H1 (cell line): ENCODE results near the gene GUCY1B1. TPM values are rescaled to one million over a fixed set of nuclear protein-coding genes. Genes with fewer than 3 reads are reported as not detected.

Experiments
- CTCF ChIA-PET: fragments of 300-600 bp; sonication (Branson Sonifier 250); formaldehyde crosslinking; loops from one replicate; lab custom pipeline; 2021; ENCODE audit not compliant: partially characterized antibody; lab: Charles Lee
- POLR2A ChIA-PET: fragments of 300-600 bp; sonication (Branson Sonifier 250); formaldehyde crosslinking; loops from one replicate; lab custom pipeline; 2021; ENCODE audit warnings: inconsistent platforms; ENCODE audit not compliant: partially characterized antibody; lab: Charles Lee
- DNase-seq, 2 experiments: peaks; one replicate each; pipeline versions ENCODE4 v3.0.0 to v3.0.0-alpha.2; 2010 to 2022; ENCODE audit warnings: low spot score in 2 of 2, low read depth in 1 of 2, mixed read lengths in 1 of 2
- FAIRE-seq: peaks from 2 replicates; lab custom pipeline; 2011; peaks lifted over from hg19 to GRCh38; lab: Jason Lieb, UNC
- H2AFZ ChIP-seq: 2 replicates; pipeline ENCODE4 v1.8.1; 2012; ENCODE audit warnings: low read length, inconsistent platforms
- H2AK5ac ChIP-seq: 2 replicates; pipeline ENCODE4 v1.6.1; 2013; ENCODE audit warnings: low read depth, low read length
- H2BK120ac ChIP-seq: replicated peaks from 2 replicates; pipeline ENCODE3; 2013; ENCODE audit warnings: low read depth, low read length, inconsistent platforms
- H2BK12ac ChIP-seq: 2 replicates; pipeline ENCODE4 v1.6.1; 2013; ENCODE audit warnings: low read depth, low read length
- H2BK15ac ChIP-seq: 2 replicates; pipeline ENCODE4 v1.6.1; 2013; ENCODE audit warnings: low read length
- H2BK20ac ChIP-seq: 2 replicates; pipeline ENCODE4 v1.6.1; 2013; ENCODE audit warnings: low read length
- H2BK5ac ChIP-seq: 2 replicates; pipeline ENCODE4 v1.6.1; 2013; ENCODE audit warnings: low read depth, low read length
- H3K14ac ChIP-seq: 2 replicates; pipeline ENCODE4 v1.6.1; 2013; ENCODE audit warnings: inconsistent platforms; ENCODE audit not compliant: insufficient read length
- H3K18ac ChIP-seq: 2 replicates; pipeline ENCODE4 v1.6.1; 2013; ENCODE audit warnings: low read length; ENCODE audit errors: extremely low read depth
- H3K23ac ChIP-seq: 2 replicates; pipeline ENCODE4 v1.6.1; 2013; ENCODE audit warnings: inconsistent platforms; ENCODE audit not compliant: insufficient read length
- H3K23me2 ChIP-seq: 2 replicates; pipeline ENCODE4 v1.6.1; 2013; ENCODE audit warnings: low read depth, low read length
- H3K27ac ChIP-seq: 2 replicates; pipeline ENCODE4 v1.6.1; 2011; ENCODE audit warnings: low read depth, low read length, inconsistent platforms
- H3K27me3 ChIP-seq, 4 experiments: replicated peaks in 1 of 4; 1 replicate in 1 of 4; 2 replicates in 3 of 4; pipeline versions ENCODE4 v1.6.1 to v1.8.1; 2011 to 2013; ENCODE audit warnings: low read length in 3 of 4, mild to moderate bottlenecking in 3 of 4, inconsistent platforms in 2 of 4, mixed read lengths in 2 of 4, moderate library complexity in 1 of 4; ENCODE audit not compliant: control insufficient read depth in 3 of 4, insufficient read depth in 3 of 4; ENCODE audit errors: extremely low read depth in 1 of 4
- H3K36me3 ChIP-seq, 4 experiments: 2 replicates each; pipeline versions ENCODE4 v1.6.1 to v1.8.1; 2011 to 2013; ENCODE audit warnings: mild to moderate bottlenecking in 4 of 4, low read length in 3 of 4, moderate library complexity in 2 of 4, control low read depth in 1 of 4, inconsistent platforms in 1 of 4; ENCODE audit not compliant: insufficient read depth in 4 of 4, control insufficient read depth in 2 of 4
- H3K4ac ChIP-seq: replicated peaks from 2 replicates; pipeline ENCODE3; 2013; ENCODE audit warnings: low read length, low read depth, mixed read lengths, inconsistent platforms; ENCODE audit not compliant: insufficient read length
- H3K4me1 ChIP-seq, 4 experiments: replicated peaks in 1 of 4; 1 replicate in 1 of 4; 2 replicates in 3 of 4; pipeline versions ENCODE4 v1.6.1 to v1.8.1; 2011 to 2013; ENCODE audit warnings: low read length in 3 of 4, inconsistent platforms in 2 of 4, mixed read lengths in 1 of 4; ENCODE audit not compliant: insufficient read depth in 4 of 4, control insufficient read depth in 3 of 4
- H3K4me2 ChIP-seq, 2 experiments: 2 replicates each; pipeline versions ENCODE4 v1.6.1 to v1.8.1; 2011 to 2013; ENCODE audit warnings: low read depth in 2 of 2, low read length in 2 of 2, control low read depth in 1 of 2, inconsistent platforms in 1 of 2, mild to moderate bottlenecking in 1 of 2; ENCODE audit not compliant: insufficient read depth in 1 of 2
- H3K4me3 ChIP-seq, 4 experiments: fragments of 200-600, 300-600 bp in 1 of 4; sonication (generic), shearing (Covaris generic), sonication (Bioruptor Twin) in 1 of 4; 2 replicates each; pipeline versions ENCODE4 v1.5.1 to v1.8.1; 2011 to 2016; ENCODE audit warnings: low read length in 4 of 4, low read depth in 3 of 4, control low read depth in 2 of 4, inconsistent platforms in 2 of 4, mild to moderate bottlenecking in 2 of 4, mixed read lengths in 1 of 4, moderate library complexity in 1 of 4; ENCODE audit not compliant: insufficient read depth in 2 of 4; ENCODE audit errors: extremely low read depth in 1 of 4
- H3K56ac ChIP-seq: replicated peaks from 2 replicates; pipeline ENCODE3; 2013; ENCODE audit warnings: low read depth, mild to moderate bottlenecking, mixed read lengths, low read length, inconsistent platforms; ENCODE audit not compliant: insufficient read length
- H3K79me1 ChIP-seq: 2 replicates; pipeline ENCODE4 v1.6.1; 2013; ENCODE audit warnings: low read depth, low read length, control low read depth
- H3K79me2 ChIP-seq, 2 experiments: 2 replicates each; pipeline versions ENCODE4 v1.6.1 to v1.8.1; 2012 to 2013; ENCODE audit warnings: low read length in 2 of 2, mild to moderate bottlenecking in 2 of 2, inconsistent platforms in 1 of 2; ENCODE audit not compliant: insufficient read depth in 2 of 2, control insufficient read depth in 1 of 2
- H3K9ac ChIP-seq, 4 experiments: replicated peaks in 1 of 4; 1 replicate in 1 of 4; 2 replicates in 3 of 4; pipeline versions ENCODE4 v1.6.1 to v1.8.1; 2011 to 2013; ENCODE audit warnings: low read depth in 3 of 4, low read length in 3 of 4, control low read depth in 2 of 4, mild to moderate bottlenecking in 2 of 4, moderate library complexity in 2 of 4, inconsistent platforms in 1 of 4; ENCODE audit errors: extremely low read depth in 1 of 4
- H3K9me3 ChIP-seq, 2 experiments: 2 replicates each; pipeline versions ENCODE4 v1.6.1 to v1.8.1; 2012 to 2013; ENCODE audit warnings: mild to moderate bottlenecking in 2 of 2, moderate library complexity in 2 of 2, control low read depth in 1 of 2, inconsistent platforms in 1 of 2, low read depth in 1 of 2, low read length in 1 of 2, mixed read lengths in 1 of 2; ENCODE audit not compliant: insufficient read depth in 2 of 2
- H4K20me1 ChIP-seq, 2 experiments: replicated peaks in 1 of 2; 2 replicates each; pipeline versions ENCODE3 to v1.8.1; 2011 to 2013; ENCODE audit warnings: inconsistent platforms in 2 of 2, low read length in 2 of 2, mild to moderate bottlenecking in 1 of 2; ENCODE audit not compliant: insufficient read depth in 2 of 2, control insufficient read depth in 1 of 2
- H4K5ac ChIP-seq: 2 replicates; pipeline ENCODE4 v1.6.1; 2013; ENCODE audit warnings: low read length, low read depth, mixed read lengths, inconsistent platforms; ENCODE audit not compliant: insufficient read length
- H4K8ac ChIP-seq: 2 replicates; pipeline ENCODE4 v1.8.0; 2013; ENCODE audit warnings: mild to moderate bottlenecking, moderate library complexity, low read length, inconsistent platforms; ENCODE audit not compliant: insufficient read depth; ENCODE audit errors: extremely low read depth
- H4K91ac ChIP-seq: replicated peaks from 2 replicates; pipeline ENCODE3; 2013; ENCODE audit warnings: low read length, mixed read lengths, inconsistent platforms; ENCODE audit not compliant: insufficient read length
- CBX8 ChIP-seq: fragments of 300-800, 300-1000 bp; sonication (generic); IDR thresholded peaks from 2 replicates; pipeline ENCODE4 v1.7.1; 2016; ENCODE audit warnings: low read depth, low read length, borderline replicate concordance
- MAX ChIP-seq: IDR thresholded peaks from 2 replicates; pipeline ENCODE4 v1.6.1; 2012; ENCODE audit warnings: inconsistent platforms
- WGBS, 2 experiments: shearing (Covaris generic) in 1 of 2; methylation state at CpG; one replicate each; pipeline versions ENCODE4 v1.1.6 to v1.1.7; 2013 to 2015; ENCODE audit warnings: low lambda C conversion rate in 2 of 2, mixed read lengths in 2 of 2, inconsistent platforms in 1 of 2, low coverage in 1 of 2, missing lambda C conversion rate in 1 of 2; ENCODE audit not compliant: insufficient replicate concordance in 2 of 2, insufficient coverage in 1 of 2, insufficient read length in 1 of 2; ENCODE audit errors: extremely low coverage in 1 of 2, missing lambda C conversion rate in 1 of 2; 5-methylcytosine and 5-hydroxymethylcytosine counted together
- polyA plus RNA-seq, 7 experiments: library from polyadenylated mRNA; depleted of rRNA in 3 of 7; stranded (reverse) in 5 of 7; unstranded in 2 of 7; fragments of >200 nt in 5 of 7; fragments of 200-250 nt in 2 of 7; gene quantifications; 1 replicate in 5 of 7; 2 replicates in 1 of 7; 4 replicates in 1 of 7; pipeline versions ENCODE4 v1.2.1 to v1.2.3, GENCODE V29; 2011 to 2013; ENCODE audit warnings: missing spikeins in 2 of 7, mixed read lengths in 2 of 7
- total RNA-seq: library from RNA; stranded (reverse); fragmentation: NEBNext Ultra II Directional; extraction: Animal tissue kit (Norgen Biotek cat#: 25700); gene quantifications from 2 replicates; pipeline ENCODE4 v1.2.1, GENCODE V29; 2021

Gene GUCY1B1
- total and polyA plus RNA-seq, 2 of the 8 experiments (the other 6 are each of a cell fraction or from before 2014, with no cell fraction given) = 1.5 to 2.9 TPM

- 91% methylated on average over 8 of the region's 8 CpGs; no CpG with 5 or more reads in 1 of the 2 experiments for WGBS, 2 experiments
Observed at GRCh38 chr4:155799794-155800123, 40.9 kb downstream of the GUCY1B1 start.

More at GRCh38 chr4:155799794-155800123, 40.9 kb downstream of the GUCY1B1 start:
- Histone ChIP-seq H3K9ac (no peak overlapping the region), H2BK12ac (no peak overlapping the region), H4K5ac (no peak overlapping the region), H3K27me3 (no peaks in the 10 kb centered on the region), H4K8ac (no peak overlapping the region), H4K91ac (no peak overlapping the region), H3K4me2 (no peak overlapping the region), H3K4me3 (no peak overlapping the region), H2AFZ (no peak overlapping the region), H2BK15ac (no peak overlapping the region), H2BK5ac (no peak overlapping the region), H3K79me1 (no peaks in the 10 kb centered on the region), H2BK120ac (no peak overlapping the region), H3K4me1 (peaks cover 0 to 2% (median 0%) of the 10 kb centered on the region in 4 experiments; a peak in 1 of 7 replicates), H2AK5ac (no peak overlapping the region), H3K56ac (no peak overlapping the region), H3K4ac (no peak overlapping the region), H3K9me3 (no peaks in the 10 kb centered on the region), H3K36me3 (no peaks in the 10 kb centered on the region), H2BK20ac (no peak overlapping the region), H3K27ac (no peak overlapping the region), H3K23ac (no peak overlapping the region), H3K23me2 (no peaks in the 10 kb centered on the region), H3K79me2 (no peaks in the 10 kb centered on the region), H4K20me1 (no peaks in the 10 kb centered on the region), H3K14ac (no peak overlapping the region), H3K18ac (no peak overlapping the region)
- ChIA-PET CTCF (interaction anchor here (1.8 kb wide), 1 partner anchor 9 kb away, joined by 7 read pairs; no protein-coding TSS in a partner anchor), POLR2A (no interaction called here)
- TF ChIP-seq CBX8 (no peak), MAX (no peak)
- no peak for DNase-seq
- FAIRE-seq = no peak
